HEK293 (cell line): Measurements from ENCODE around the gene SCO1.
A peak's percentile ranks its signal among the peaks of the same experiment; 100 is the strongest.

Source experiments
- CTCF ChIA-PET: fragments of 350-600 bp; formaldehyde crosslinking; extraction: SDS; loops from one replicate; lab custom pipeline; 2021; ENCODE audit warnings: antibody characterized with exemption; lab: Yijun Ruan, JAX
- POLR2A ChIA-PET: fragments of 300-600 bp; formaldehyde crosslinking; extraction: SDS; loops from one replicate; lab custom pipeline; 2020; ENCODE audit warnings: antibody characterized with exemption, inconsistent platforms; lab: Yijun Ruan, JAX
- H3K27ac ChIP-seq: fragments of 200-500 bp; sonication (Bioruptor generic); 2 replicates; pipeline ENCODE4 v1.5.1; 2014; ENCODE audit warnings: low read depth, low read length, control low read depth, inconsistent platforms; ENCODE audit errors: extremely low read depth
- H3K36me3 ChIP-seq, 2 experiments: fragments of 200-500 bp in 1 of 2; sonication (Bioruptor generic) in 1 of 2; 1 replicate in 1 of 2; 2 replicates in 1 of 2; pipeline ENCODE4 v1.5.1; 2014 to 2017; ENCODE audit warnings: inconsistent platforms in 2 of 2, low read length in 2 of 2; ENCODE audit not compliant: control insufficient read depth in 2 of 2, insufficient read depth in 1 of 2
- H3K4me1 ChIP-seq: fragments of 200-500 bp; sonication (Bioruptor generic); 2 replicates; pipeline ENCODE4 v1.5.1; 2014; ENCODE audit warnings: mild to moderate bottlenecking, low read length, inconsistent platforms; ENCODE audit not compliant: control insufficient read depth, insufficient read depth
- H3K4me3 ChIP-seq: 2 replicates; pipeline ENCODE4 v1.5.1; 2011; ENCODE audit warnings: low read depth, mild to moderate bottlenecking, control low read depth, low read length, moderate library complexity
- H3K9me3 ChIP-seq: fragments of 200-500 bp; sonication (Bioruptor generic); 2 replicates; pipeline ENCODE4 v1.5.1; 2014; ENCODE audit warnings: low read depth, low read length, inconsistent platforms; ENCODE audit not compliant: control insufficient read depth, insufficient read depth
- GLIS1 ChIP-seq: fragments of 450-650 bp; formaldehyde crosslinking; IDR thresholded peaks from 2 replicates; pipeline ENCODE4 v1.5.1; 2016; ENCODE audit warnings: missing biosample characterization, missing genetic modification characterization
- KLF17 ChIP-seq: fragments of 450-650 bp; formaldehyde crosslinking; IDR thresholded peaks from 2 replicates; pipeline ENCODE4 v1.5.1; 2016; ENCODE audit warnings: missing biosample characterization, missing genetic modification characterization
- PRDM1 ChIP-seq: fragments of 450-650 bp; formaldehyde crosslinking; IDR thresholded peaks from 2 replicates; pipeline ENCODE4; 2016; ENCODE audit warnings: missing biosample characterization, missing genetic modification characterization
- PRDM2 ChIP-seq: fragments of 450-650 bp; formaldehyde crosslinking; IDR thresholded peaks from 2 replicates; pipeline ENCODE4 v1.5.1; 2016; ENCODE audit warnings: missing biosample characterization, missing genetic modification characterization, borderline replicate concordance
- SP2 ChIP-seq: fragments of 450-650 bp; formaldehyde crosslinking; IDR thresholded peaks from 2 replicates; pipeline ENCODE4 v1.5.1; 2016; ENCODE audit warnings: missing biosample characterization, missing genetic modification characterization
- ZBTB10 ChIP-seq: fragments of 450-650 bp; formaldehyde crosslinking; IDR thresholded peaks from 2 replicates; pipeline ENCODE4 v1.5.1; 2016; ENCODE audit warnings: missing biosample characterization, missing genetic modification characterization
- ZBTB7A ChIP-seq: fragments of 450-650 bp; formaldehyde crosslinking; IDR thresholded peaks from 2 replicates; pipeline ENCODE4 v1.5.1; 2016; ENCODE audit warnings: low read depth, missing biosample characterization, missing genetic modification characterization
- ZFHX2 ChIP-seq: fragments of 450-650 bp; formaldehyde crosslinking; conservative IDR thresholded peaks from 2 replicates; pipeline ENCODE4 v1.5.1; 2016; ENCODE audit warnings: missing biosample characterization, missing genetic modification characterization
- ZIC2 ChIP-seq: fragments of 450-650 bp; formaldehyde crosslinking; IDR thresholded peaks from 2 replicates; pipeline ENCODE4 v1.5.1; 2016; ENCODE audit warnings: missing biosample characterization, missing genetic modification characterization
- ZNF366 ChIP-seq: fragments of 450-650 bp; formaldehyde crosslinking; conservative IDR thresholded peaks from 2 replicates; pipeline ENCODE4 v1.5.1; 2016; ENCODE audit warnings: missing biosample characterization, missing genetic modification characterization
- ZNF529 ChIP-seq: fragments of 450-650 bp; formaldehyde crosslinking; IDR thresholded peaks from 2 replicates; pipeline ENCODE4 v1.5.1; 2017; ENCODE audit warnings: missing genetic modification characterization, missing biosample characterization; ENCODE audit not compliant: insufficient replicate concordance
- ZNF555 ChIP-seq: fragments of 450-650 bp; formaldehyde crosslinking; conservative IDR thresholded peaks from 2 replicates; pipeline ENCODE4 v1.5.1; 2017; ENCODE audit warnings: missing biosample characterization, mild to moderate bottlenecking, missing genetic modification characterization, inconsistent platforms
- ZNF580 ChIP-seq: fragments of 450-650 bp; formaldehyde crosslinking; IDR thresholded peaks from 2 replicates; pipeline ENCODE4 v1.5.1; 2016; ENCODE audit warnings: missing biosample characterization, missing genetic modification characterization
- ZNF670 ChIP-seq: fragments of 450-650 bp; formaldehyde crosslinking; IDR thresholded peaks from 2 replicates; pipeline ENCODE4 v1.5.1; 2016; ENCODE audit warnings: missing biosample characterization, missing genetic modification characterization, low read depth
- ZNF677 ChIP-seq: fragments of 450-650 bp; IDR thresholded peaks from 2 replicates; pipeline ENCODE4 v1.5.0; 2018; ENCODE audit warnings: missing biosample characterization, mild to moderate bottlenecking, missing genetic modification characterization, moderate library complexity

Gene SCO1

GRCh38 chr17:10657148-10657547 is 40.2 kb downstream of the SCO1 start, which contains the start of gene MYH3:
Gene MYH3 (minus strand): TSS chr17:10657309. CDS start chr17:10655064, 2,245 bp downstream.
- TF ChIP-seq GLIS1 (no peak), PRDM2 (no peak), ZNF529 (tag by site-specific recombination) (no peak), ZNF555 (tag by site-specific recombination) (no peak), ZBTB10 (tag by site-specific recombination) (no peak), ZIC2 (peak; percentile 52), SP2 (tag by site-specific recombination) (no peak), ZFHX2 (tag by site-specific recombination) (peak; percentile 47), ZBTB7A (tag by site-specific recombination) (no peak), KLF17 (tag by site-specific recombination) (no peak)
- Histone ChIP-seq H3K4me1 (no peaks in the 10 kb centered on the region), H3K36me3 (peaks cover 0 to 6% of the 10 kb centered on the region in 2 experiments; a peak in 1 of 3 replicates), H3K27ac (no peak within 1 kb of the TSS), H3K4me3 (no peak within 1 kb of the TSS), H3K9me3 (no peaks in the 10 kb centered on the region)
- POLR2A ChIA-PET = no interaction called here
- CTCF ChIA-PET = interaction anchor here (1.1 to 3.8 kb wide), 4 partner anchors 11 to 116 kb away, joined by 3 to 22 read pairs (median 5); no protein-coding TSS in a partner anchor

- no peak overlapping the region for H3K4me3 ChIP-seq
- no peaks in the 10 kb centered on the region for H3K36me3 ChIP-seq
- CTCF ChIA-PET = interaction anchor here (0.6 to 1.5 kb wide), 5 partner anchors 8 to 100 kb away, joined by 4 to 9 read pairs (median 5); no protein-coding TSS in a partner anchor
- no peaks in the 10 kb centered on the region for H3K4me1 ChIP-seq
- POLR2A ChIA-PET = no interaction called here
- no peak overlapping the region for H3K27ac ChIP-seq
- H3K9me3 ChIP-seq = no peaks in the 10 kb centered on the region
- TF ChIP-seq ZNF580 (tag by site-specific recombination) (no peak), ZNF677 (tag by site-specific recombination) (no peak), ZNF366 (tag by site-specific recombination) (peak; percentile 69), ZNF670 (tag by site-specific recombination) (no peak), PRDM1 (tag by site-specific recombination) (peak; percentile 36; the same call in 1 of the 2 replicates)
Measured at GRCh38 chr17:10653987-10654386, 43.3 kb downstream of the SCO1 start.
